HG03521 (cell line): Measurements from ENCODE around the gene RNF20.
"Not testable (repeated sequence)": the region's sequence is repeated elsewhere in the genome, so short reads cannot be mapped to it uniquely, and the experiment has no call there.

Experiments used
- ATAC-seq: cut with Tn5 transposase; IDR thresholded peaks from one replicate; pipeline ENCODE4 v1.9.1; 2021; ENCODE audit warnings: mild to moderate bottlenecking, moderate library complexity; ENCODE audit not compliant: unreplicated experiment

The RNF20 gene

GRCh38 chr9:101586651-101587050, 53.0 kb downstream of the RNF20 start:
- peak; percentile 75 for ATAC-seq

GRCh38 chr9:101587332-101588043, 53.8 kb downstream of the RNF20 start:
- no peak for ATAC-seq

GRCh38 chr9:101590074-101590473, 56.4 kb downstream of the RNF20 start:
- not testable (repeated sequence) for ATAC-seq

GRCh38 chr9:101590901-101591300, 57.2 kb downstream of the RNF20 start:
- no peak for ATAC-seq

GRCh38 chr9:101591787-101592446, 58.3 kb downstream of the RNF20 start:
- ATAC-seq = no peak

- no peak for ATAC-seq
Measured at GRCh38 chr9:101592788-101593187, 59.1 kb downstream of the RNF20 start.

- no peak for ATAC-seq
Measured at GRCh38 chr9:101593345-101593744, 59.7 kb downstream of the RNF20 start.

- ATAC-seq = no peak
Measured at GRCh38 chr9:101594796-101595195, 61.1 kb downstream of the RNF20 start, which contains the start of gene PPP3R2. Gene PPP3R2, minus strand, starts transcription at chr9:101594969. Its CDS starts 48 bp downstream, at chr9:101594921.

GRCh38 chr9:101601904-101602765, 68.5 kb downstream of the RNF20 start:
- no peak for ATAC-seq

GRCh38 chr9:101604296-101604695, 70.6 kb downstream of the RNF20 start:
- ATAC-seq = no peak

- no peak for ATAC-seq
Measured at GRCh38 chr9:101605547-101605946, 71.9 kb downstream of the RNF20 start.
